Neural cell (in vitro differentiated cells): ENCODE data around the gene ZFR2. TPM values are rescaled to one million over a fixed set of nuclear protein-coding genes. Genes with fewer than 3 reads are reported as not detected.

Experiments
- H2AFZ ChIP-seq: fragments of 200-600, 300-800 bp; sonication (generic), shearing (Covaris generic); 2 replicates; pipeline ENCODE4 v1.6.0; 2014; ENCODE audit warnings: low read depth, mild to moderate bottlenecking, antibody characterized with exemption, low read length, moderate library complexity
- H3F3A ChIP-seq: fragments of 200-600 bp; shearing (Covaris generic); 2 replicates; pipeline ENCODE4 v1.6.1; 2016; ENCODE audit warnings: mild to moderate bottlenecking, moderate library complexity, mixed read lengths, antibody characterized with exemption, low read length; ENCODE audit not compliant: insufficient read depth, poor library complexity, severe bottlenecking
- H3K27ac ChIP-seq: fragments of 200-600, 300-800 bp; sonication (generic), shearing (Covaris generic); 2 replicates; pipeline ENCODE4 v1.5.1; 2014; ENCODE audit warnings: mild to moderate bottlenecking, low read length, moderate library complexity
- H3K27me3 ChIP-seq: fragments of 300-800, 200-600 bp; sonication (generic), shearing (Covaris generic); 2 replicates; pipeline ENCODE4 v1.6.0; 2014; ENCODE audit warnings: mild to moderate bottlenecking, low read depth, low read length, moderate library complexity; ENCODE audit not compliant: insufficient read depth
- H3K36me3 ChIP-seq: fragments of 300-800, 200-600 bp; sonication (generic), shearing (Covaris generic); 2 replicates; pipeline ENCODE4 v1.5.1; 2014; ENCODE audit warnings: mild to moderate bottlenecking, antibody characterized with exemption, low read length, moderate library complexity; ENCODE audit not compliant: insufficient read depth
- H3K4me2 ChIP-seq: fragments of 300-800, 200-600 bp; sonication (generic), shearing (Covaris generic); 2 replicates; pipeline ENCODE4 v1.6.0; 2014; ENCODE audit warnings: mild to moderate bottlenecking, low read length
- H3K4me3 ChIP-seq: fragments of 300-800, 200-600 bp; sonication (generic), shearing (Covaris generic); 2 replicates; pipeline ENCODE4 v1.5.1; 2014; ENCODE audit warnings: mild to moderate bottlenecking, low read length, moderate library complexity
- H3K79me2 ChIP-seq: fragments of 200-600 bp; shearing (Covaris generic); replicated peaks from 2 replicates; pipeline ENCODE4 v1.6.0; 2014; ENCODE audit warnings: mild to moderate bottlenecking, low read length, moderate library complexity; ENCODE audit not compliant: insufficient read depth
- H3K9ac ChIP-seq: fragments of 300-800, 200-600 bp; sonication (generic), shearing (Covaris generic); 2 replicates; pipeline ENCODE4 v1.6.1; 2016; ENCODE audit warnings: mild to moderate bottlenecking, low read length, mixed read lengths
- H3K9me2 ChIP-seq: fragments of 200-600 bp; shearing (Covaris generic); 2 replicates; pipeline ENCODE4 v1.6.1; 2016; ENCODE audit warnings: mild to moderate bottlenecking, low read length, mixed read lengths; ENCODE audit not compliant: insufficient read depth
- H3K9me3 ChIP-seq: fragments of 200-600, 300-800 bp; sonication (generic), shearing (Covaris generic); 2 replicates; pipeline ENCODE4 v1.6.1; 2016; ENCODE audit warnings: mild to moderate bottlenecking, mixed run types, low read length, moderate library complexity, mixed read lengths
- H4K20me1 ChIP-seq: fragments of 200-600 bp; shearing (Covaris generic); 2 replicates; pipeline ENCODE4 v1.6.1; 2016; ENCODE audit warnings: mild to moderate bottlenecking, mixed run types; ENCODE audit not compliant: insufficient read depth
- EP300 ChIP-seq: fragments of 450-650 bp; conservative IDR thresholded peaks from 2 replicates; pipeline ENCODE4 v1.6.1; 2014; ENCODE audit warnings: antibody characterized with exemption, mild to moderate bottlenecking, moderate library complexity; ENCODE audit not compliant: poor library complexity, severe bottlenecking
- EZH2 ChIP-seq: fragments of 200-600, 300-800 bp; shearing (Covaris generic), sonication (generic); IDR thresholded peaks from 2 replicates; pipeline ENCODE4 v1.6.1; 2014; ENCODE audit warnings: antibody characterized with exemption, low read length, borderline replicate concordance, mild to moderate bottlenecking; ENCODE audit not compliant: insufficient read depth, poor library complexity, severe bottlenecking
- MXI1 ChIP-seq: fragments of 450-650 bp; conservative IDR thresholded peaks from 2 replicates; pipeline ENCODE4 v1.6.1; 2014; ENCODE audit warnings: antibody characterized with exemption, mild to moderate bottlenecking; ENCODE audit not compliant: poor library complexity, severe bottlenecking
- POLR2AphosphoS5 ChIP-seq: IDR thresholded peaks from 2 replicates; pipeline ENCODE4 v1.6.1; 2012
- RAD21 ChIP-seq: fragments of 450-650 bp; conservative IDR thresholded peaks from 2 replicates; pipeline ENCODE4 v1.6.1; 2014; ENCODE audit warnings: antibody characterized with exemption, mild to moderate bottlenecking, moderate library complexity
- SMC3 ChIP-seq: fragments of 450-650 bp; conservative IDR thresholded peaks from 2 replicates; pipeline ENCODE4 v1.6.1; 2014; ENCODE audit warnings: antibody characterized with exemption, mild to moderate bottlenecking, moderate library complexity; ENCODE audit not compliant: poor library complexity
- TAF1 ChIP-seq: IDR thresholded peaks from 2 replicates; pipeline ENCODE4 v1.6.1; 2012; ENCODE audit warnings: low read depth
- polyA plus RNA-seq: library from polyadenylated mRNA; depleted of rRNA; stranded (reverse); fragments of >200 nt; gene quantifications from 2 replicates; pipeline ENCODE4 v1.2.3, GENCODE V29; 2014
- TF ChIP-seq, protein P1 (sequence below): fragments of 450-650 bp; IDR thresholded peaks from 2 replicates; pipeline ENCODE4 v1.5.1; 2014; ENCODE audit warnings: antibody characterized with exemption, mild to moderate bottlenecking, moderate library complexity; ENCODE audit not compliant: poor library complexity, severe bottlenecking
- TF ChIP-seq, protein P2 (sequence below): IDR thresholded peaks from 2 replicates; pipeline ENCODE4 v1.6.1; 2012; ENCODE audit warnings: borderline replicate concordance

Gene ZFR2
- polyA plus RNA-seq, 1 donor from 2014 or later = 9.0 TPM

DNA sequence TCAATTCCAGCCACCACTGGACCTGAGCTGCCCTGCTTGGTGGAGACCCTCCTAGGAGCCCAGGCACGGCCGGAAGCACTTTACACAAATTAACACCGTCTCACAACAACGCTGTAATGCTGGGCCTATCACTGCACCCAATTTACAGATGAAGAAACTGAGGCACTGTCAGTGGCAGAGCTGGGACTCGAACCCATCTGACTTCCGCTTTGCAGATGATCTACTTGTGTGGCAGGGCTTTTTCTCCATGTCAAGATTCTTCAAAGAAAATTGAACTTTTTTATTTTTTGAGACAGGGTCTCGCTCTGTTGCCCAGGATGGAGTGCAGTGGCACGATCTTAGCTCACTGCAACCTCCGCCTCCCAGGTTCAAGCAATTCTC, 33.8 kb downstream of the ZFR2 start:
- Histone ChIP-seq H3K27me3 (no peaks in the 10 kb centered on the region), H3K9me2 (no peaks in the 10 kb centered on the region), H3K36me3 (no peaks in the 10 kb centered on the region), H3K9ac (no peak overlapping the region), H4K20me1 (no peaks in the 10 kb centered on the region), H3K4me3 (no peak overlapping the region), H3K9me3 (no peaks in the 10 kb centered on the region), H3K27ac (no peak overlapping the region), H3F3A (no peaks in the 10 kb centered on the region), H2AFZ (no peak overlapping the region), H3K4me2 (no peak overlapping the region), H3K79me2 (no peaks in the 10 kb centered on the region)
- no peak for TF ChIP-seq TAF1
- no peak for TF ChIP-seq RAD21
- no peak for TF ChIP-seq POLR2AphosphoS5
- TF ChIP-seq, protein P1, sequence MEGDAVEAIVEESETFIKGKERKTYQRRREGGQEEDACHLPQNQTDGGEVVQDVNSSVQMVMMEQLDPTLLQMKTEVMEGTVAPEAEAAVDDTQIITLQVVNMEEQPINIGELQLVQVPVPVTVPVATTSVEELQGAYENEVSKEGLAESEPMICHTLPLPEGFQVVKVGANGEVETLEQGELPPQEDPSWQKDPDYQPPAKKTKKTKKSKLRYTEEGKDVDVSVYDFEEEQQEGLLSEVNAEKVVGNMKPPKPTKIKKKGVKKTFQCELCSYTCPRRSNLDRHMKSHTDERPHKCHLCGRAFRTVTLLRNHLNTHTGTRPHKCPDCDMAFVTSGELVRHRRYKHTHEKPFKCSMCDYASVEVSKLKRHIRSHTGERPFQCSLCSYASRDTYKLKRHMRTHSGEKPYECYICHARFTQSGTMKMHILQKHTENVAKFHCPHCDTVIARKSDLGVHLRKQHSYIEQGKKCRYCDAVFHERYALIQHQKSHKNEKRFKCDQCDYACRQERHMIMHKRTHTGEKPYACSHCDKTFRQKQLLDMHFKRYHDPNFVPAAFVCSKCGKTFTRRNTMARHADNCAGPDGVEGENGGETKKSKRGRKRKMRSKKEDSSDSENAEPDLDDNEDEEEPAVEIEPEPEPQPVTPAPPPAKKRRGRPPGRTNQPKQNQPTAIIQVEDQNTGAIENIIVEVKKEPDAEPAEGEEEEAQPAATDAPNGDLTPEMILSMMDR = no peak
- no peak for TF ChIP-seq EZH2
- no peak for TF ChIP-seq SMC3
- TF ChIP-seq EP300 = no peak
- TF ChIP-seq, protein P2, sequence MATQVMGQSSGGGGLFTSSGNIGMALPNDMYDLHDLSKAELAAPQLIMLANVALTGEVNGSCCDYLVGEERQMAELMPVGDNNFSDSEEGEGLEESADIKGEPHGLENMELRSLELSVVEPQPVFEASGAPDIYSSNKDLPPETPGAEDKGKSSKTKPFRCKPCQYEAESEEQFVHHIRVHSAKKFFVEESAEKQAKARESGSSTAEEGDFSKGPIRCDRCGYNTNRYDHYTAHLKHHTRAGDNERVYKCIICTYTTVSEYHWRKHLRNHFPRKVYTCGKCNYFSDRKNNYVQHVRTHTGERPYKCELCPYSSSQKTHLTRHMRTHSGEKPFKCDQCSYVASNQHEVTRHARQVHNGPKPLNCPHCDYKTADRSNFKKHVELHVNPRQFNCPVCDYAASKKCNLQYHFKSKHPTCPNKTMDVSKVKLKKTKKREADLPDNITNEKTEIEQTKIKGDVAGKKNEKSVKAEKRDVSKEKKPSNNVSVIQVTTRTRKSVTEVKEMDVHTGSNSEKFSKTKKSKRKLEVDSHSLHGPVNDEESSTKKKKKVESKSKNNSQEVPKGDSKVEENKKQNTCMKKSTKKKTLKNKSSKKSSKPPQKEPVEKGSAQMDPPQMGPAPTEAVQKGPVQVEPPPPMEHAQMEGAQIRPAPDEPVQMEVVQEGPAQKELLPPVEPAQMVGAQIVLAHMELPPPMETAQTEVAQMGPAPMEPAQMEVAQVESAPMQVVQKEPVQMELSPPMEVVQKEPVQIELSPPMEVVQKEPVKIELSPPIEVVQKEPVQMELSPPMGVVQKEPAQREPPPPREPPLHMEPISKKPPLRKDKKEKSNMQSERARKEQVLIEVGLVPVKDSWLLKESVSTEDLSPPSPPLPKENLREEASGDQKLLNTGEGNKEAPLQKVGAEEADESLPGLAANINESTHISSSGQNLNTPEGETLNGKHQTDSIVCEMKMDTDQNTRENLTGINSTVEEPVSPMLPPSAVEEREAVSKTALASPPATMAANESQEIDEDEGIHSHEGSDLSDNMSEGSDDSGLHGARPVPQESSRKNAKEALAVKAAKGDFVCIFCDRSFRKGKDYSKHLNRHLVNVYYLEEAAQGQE = no peak
- TF ChIP-seq MXI1 = no peak

DNA sequence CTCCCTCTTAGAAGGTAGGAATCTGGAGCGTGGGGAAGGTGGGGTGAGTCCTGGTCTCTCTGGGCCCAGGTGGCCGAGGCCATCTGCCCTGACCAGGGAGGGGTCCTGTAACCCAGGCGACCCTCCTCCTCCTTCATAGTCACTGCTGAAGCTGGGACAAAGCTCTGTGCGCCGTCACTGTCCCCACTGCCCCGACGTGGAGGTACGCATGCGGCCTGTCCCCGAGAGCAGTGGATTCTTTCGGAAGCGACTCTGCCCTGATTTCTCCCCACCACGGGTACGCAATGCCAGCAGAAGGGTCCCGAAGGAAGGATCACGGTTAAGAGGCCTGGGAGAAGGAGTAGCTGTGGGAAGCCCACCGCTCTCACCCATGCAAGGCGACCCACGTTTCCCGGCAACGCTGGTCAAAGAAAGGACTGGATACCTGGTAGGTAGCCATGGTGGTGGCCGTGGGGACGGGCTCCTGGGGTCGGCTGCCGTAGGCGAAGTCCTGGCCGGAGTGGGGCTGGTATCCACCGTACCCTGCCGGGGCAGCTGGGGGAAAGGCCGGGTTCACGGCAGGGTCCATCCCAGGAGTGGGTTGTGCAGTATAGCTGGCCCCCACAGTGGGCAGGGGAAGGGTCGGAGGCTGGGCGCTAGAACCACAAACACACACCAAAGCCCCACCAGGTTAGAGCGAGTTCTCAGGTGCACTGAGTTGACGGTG, 34.3 kb downstream of the ZFR2 start:
- Histone ChIP-seq H3K4me3 (no peak overlapping the region), H2AFZ (no peak overlapping the region), H3K36me3 (no peaks in the 10 kb centered on the region), H3K9me3 (no peaks in the 10 kb centered on the region), H3K79me2 (no peaks in the 10 kb centered on the region), H3K9me2 (no peaks in the 10 kb centered on the region), H3K27me3 (no peaks in the 10 kb centered on the region), H3K27ac (no peak overlapping the region), H3K4me2 (no peak overlapping the region), H3F3A (no peaks in the 10 kb centered on the region), H4K20me1 (no peaks in the 10 kb centered on the region), H3K9ac (no peak overlapping the region)
- TF ChIP-seq, protein P1 = no peak
- no peak for TF ChIP-seq SMC3
- no peak for TF ChIP-seq MXI1
- TF ChIP-seq, protein P2 = no peak
- no peak for TF ChIP-seq RAD21
- no peak for TF ChIP-seq POLR2AphosphoS5
- no peak for TF ChIP-seq EZH2
- TF ChIP-seq EP300 = no peak
- TF ChIP-seq TAF1 = no peak
